Astrocyte (in vitro differentiated cells and primary cell): ENCODE measurements around the gene IFI30. TPM values are rescaled to one million over a fixed set of nuclear protein-coding genes. Genes with fewer than 3 reads are reported as not detected.

Experiments
- DNase-seq: peaks from one replicate; pipeline ENCODE4 v3.0.0-alpha.2; 2010; ENCODE audit warnings: low read depth
- FAIRE-seq: peaks from 2 replicates; lab custom pipeline; 2011; peaks lifted over from hg19 to GRCh38; lab: Jason Lieb, UNC
- H2AFZ ChIP-seq: 2 replicates; pipeline ENCODE4 v1.6.0; 2012; ENCODE audit warnings: low read depth, low read length, inconsistent platforms
- H3K27ac ChIP-seq: 2 replicates; pipeline ENCODE4 v1.5.1; 2011; ENCODE audit warnings: low read depth, low read length, inconsistent platforms
- H3K27me3 ChIP-seq: 2 replicates; pipeline ENCODE4 v1.6.0; 2011; ENCODE audit warnings: low read length, inconsistent platforms; ENCODE audit not compliant: insufficient read depth
- H3K36me3 ChIP-seq: 2 replicates; pipeline ENCODE4 v1.5.1; 2011; ENCODE audit warnings: low read length, inconsistent platforms; ENCODE audit not compliant: insufficient read depth
- H3K4me1 ChIP-seq: 2 replicates; pipeline ENCODE4 v1.5.1; 2011; ENCODE audit warnings: low read length, inconsistent platforms; ENCODE audit not compliant: insufficient read depth
- H3K4me2 ChIP-seq: 2 replicates; pipeline ENCODE4 v1.6.0; 2012; ENCODE audit warnings: low read length, inconsistent platforms
- H3K4me3 ChIP-seq: 2 replicates; pipeline ENCODE4 v1.5.1; 2011; ENCODE audit warnings: low read depth, mild to moderate bottlenecking, low read length, inconsistent platforms; ENCODE audit not compliant: insufficient read depth
- H3K79me2 ChIP-seq: 2 replicates; pipeline ENCODE4 v1.6.0; 2012; ENCODE audit warnings: mild to moderate bottlenecking, low read length, inconsistent platforms; ENCODE audit not compliant: insufficient read depth
- H3K9ac ChIP-seq: 2 replicates; pipeline ENCODE4 v1.6.0; 2012; ENCODE audit warnings: mild to moderate bottlenecking, low read length, inconsistent platforms
- H3K9me3 ChIP-seq: 2 replicates; pipeline ENCODE4 v1.5.1; 2012; ENCODE audit warnings: low read depth, mild to moderate bottlenecking, low read length, inconsistent platforms; ENCODE audit not compliant: insufficient read depth
- H4K20me1 ChIP-seq: 2 replicates; pipeline ENCODE4 v1.6.0; 2012; ENCODE audit warnings: low read length, inconsistent platforms; ENCODE audit not compliant: insufficient read depth
- H3K27ac Mint-ChIP-seq: one replicate; pipeline ENCODE4 v1.8.0; 2021; ENCODE audit warnings: mild to moderate bottlenecking, mixed read lengths; ENCODE audit not compliant: unreplicated experiment
- H3K27me3 Mint-ChIP-seq: one replicate; pipeline ENCODE4 v1.8.0; 2021; ENCODE audit warnings: low read depth, mixed read lengths; ENCODE audit not compliant: unreplicated experiment
- H3K36me3 Mint-ChIP-seq: one replicate; pipeline ENCODE4 v1.8.0; 2021; ENCODE audit warnings: low read depth, mixed read lengths; ENCODE audit not compliant: unreplicated experiment
- H3K4me1 Mint-ChIP-seq: one replicate; pipeline ENCODE4 v1.8.0; 2021; ENCODE audit warnings: low read depth, mixed read lengths; ENCODE audit not compliant: unreplicated experiment
- H3K4me3 Mint-ChIP-seq: one replicate; pipeline ENCODE4 v1.8.0; 2021; ENCODE audit warnings: mild to moderate bottlenecking, moderate library complexity, mixed read lengths; ENCODE audit not compliant: unreplicated experiment
- H3K9me3 Mint-ChIP-seq: one replicate; pipeline ENCODE4 v1.8.0; 2021; ENCODE audit warnings: mild to moderate bottlenecking, mixed read lengths; ENCODE audit not compliant: unreplicated experiment
- CTCF ChIP-seq: IDR thresholded peaks from 2 replicates; pipeline ENCODE4 v1.5.1; 2011; ENCODE audit warnings: low read depth, mild to moderate bottlenecking, inconsistent platforms, low read length, moderate library complexity; ENCODE audit not compliant: insufficient read depth
- EZH2 ChIP-seq: IDR thresholded peaks from 2 replicates; pipeline ENCODE4 v1.6.1; 2012; ENCODE audit warnings: mild to moderate bottlenecking, low read length, inconsistent platforms; ENCODE audit not compliant: insufficient read depth
- total RNA-seq: library from RNA; stranded (reverse); gene quantifications from 2 replicates; pipeline ENCODE4 v1.2.1, GENCODE V29; 2021

Gene IFI30
- total RNA-seq, 1 donor from 2014 or later = 2.3 TPM

DNA sequence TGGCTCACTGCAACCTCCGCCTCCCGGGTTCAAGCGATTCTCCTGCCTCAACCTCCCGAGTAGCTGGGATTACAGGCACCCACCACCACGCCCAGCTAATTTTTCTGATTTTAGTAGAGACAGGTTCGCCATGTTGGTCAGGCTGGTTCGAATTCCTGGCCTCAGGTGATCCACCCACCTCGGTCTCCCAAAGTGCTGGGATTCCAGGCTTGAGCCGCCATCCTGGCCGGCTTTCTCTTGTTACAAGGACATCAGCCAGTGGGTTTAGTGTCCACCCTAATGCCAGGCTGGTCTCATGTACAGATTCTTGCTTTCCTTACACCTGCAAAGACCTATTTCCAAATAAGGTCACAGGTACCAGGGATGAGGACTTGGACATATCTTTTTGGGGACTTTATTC is 13.8 kb upstream of the IFI30 start:
- Histone ChIP-seq H2AFZ (no peak overlapping the region), H3K9ac (no peak overlapping the region), H3K4me3 (no peak overlapping the region), H3K4me2 (no peak overlapping the region), H4K20me1 (peaks cover 26% of the 10 kb centered on the region), H3K27ac (no peak overlapping the region), H3K79me2 (peaks cover 14% of the 10 kb centered on the region), H3K36me3 (peaks cover 13% of the 10 kb centered on the region), H3K4me1 (peaks cover 16% of the 10 kb centered on the region), H3K27me3 (no peaks in the 10 kb centered on the region), H3K9me3 (no peaks in the 10 kb centered on the region)
- H3K4me3 Mint-ChIP-seq = no peak overlapping the region
- no peaks in the 10 kb centered on the region for H3K27me3 Mint-ChIP-seq
- peaks cover 1% of the 10 kb centered on the region for H3K9me3 Mint-ChIP-seq
- peaks cover 4% of the 10 kb centered on the region for H3K36me3 Mint-ChIP-seq
- no peak for TF ChIP-seq CTCF
- TF ChIP-seq EZH2 = no peak
- no peak overlapping the region for H3K27ac Mint-ChIP-seq
- H3K4me1 Mint-ChIP-seq = peaks cover 4% of the 10 kb centered on the region
- FAIRE-seq (no peak), DNase-seq (no peak)

DNA sequence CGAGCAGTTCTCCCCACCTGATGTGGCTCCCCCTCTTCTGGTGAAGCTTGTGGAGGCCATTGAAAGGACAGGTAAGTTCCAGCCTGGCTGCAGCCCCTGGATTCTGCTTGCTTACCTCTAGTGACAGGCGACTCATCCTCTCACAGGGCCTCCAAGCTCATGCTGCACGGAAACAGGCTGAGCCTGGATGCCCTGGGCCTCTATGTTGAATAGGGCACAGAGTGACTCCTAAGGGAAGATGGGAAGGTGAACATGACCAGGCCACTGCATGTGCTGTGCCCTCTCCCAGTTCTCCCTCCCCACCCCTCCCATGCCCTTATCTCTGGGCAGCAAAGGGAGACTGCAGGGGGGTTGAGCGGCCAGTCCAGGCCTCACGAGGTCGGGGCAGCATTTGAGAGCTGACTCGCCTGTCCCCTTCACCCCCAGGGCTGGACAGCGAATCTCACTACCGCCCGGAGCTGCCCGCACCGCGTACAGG is 13.1 kb upstream of the IFI30 start:
- Mint-ChIP-seq H3K9me3 (peaks cover 1% of the 10 kb centered on the region), H3K27me3 (no peaks in the 10 kb centered on the region), H3K4me1 (peaks cover 4% of the 10 kb centered on the region), H3K4me3 (no peak overlapping the region), H3K36me3 (peaks cover 4% of the 10 kb centered on the region), H3K27ac (no peak overlapping the region)
- TF ChIP-seq EZH2 (no peak), CTCF (no peak)
- peak overlapping the region; percentile 41 for H2AFZ ChIP-seq
- H3K79me2 ChIP-seq = peaks cover 9% of the 10 kb centered on the region
- FAIRE-seq = no peak
- peaks cover 21% of the 10 kb centered on the region for H4K20me1 ChIP-seq
- H3K36me3 ChIP-seq = peaks cover 15% of the 10 kb centered on the region
- peak overlapping the region; percentile 78 for H3K4me2 ChIP-seq
- no peaks in the 10 kb centered on the region for H3K27me3 ChIP-seq
- no peaks in the 10 kb centered on the region for H3K9me3 ChIP-seq
- no peak overlapping the region for H3K4me3 ChIP-seq
- H3K27ac ChIP-seq = no peak overlapping the region
- peaks cover 16% of the 10 kb centered on the region for H3K4me1 ChIP-seq
- DNase-seq = no peak
- peak overlapping the region; percentile 66 for H3K9ac ChIP-seq

GRCh38 chr19:18160971-18161635 is 12.5 kb upstream of the IFI30 start:
- Histone ChIP-seq H3K9ac (peak overlapping the region; percentile 66), H3K9me3 (no peaks in the 10 kb centered on the region), H3K4me1 (peaks cover 16% of the 10 kb centered on the region), H2AFZ (peak overlapping the region; percentile 41), H3K79me2 (peaks cover 8% of the 10 kb centered on the region), H3K36me3 (peaks cover 19% of the 10 kb centered on the region), H4K20me1 (peaks cover 21% of the 10 kb centered on the region), H3K27me3 (no peaks in the 10 kb centered on the region), H3K4me3 (peak overlapping the region; percentile 5), H3K4me2 (peak overlapping the region; percentile 78), H3K27ac (no peak overlapping the region)
- no peak for TF ChIP-seq EZH2
- no peak for TF ChIP-seq CTCF
- peaks cover 4% of the 10 kb centered on the region for H3K36me3 Mint-ChIP-seq
- H3K27ac Mint-ChIP-seq = no peak overlapping the region
- no peak overlapping the region for H3K4me3 Mint-ChIP-seq
- FAIRE-seq = no peak
- DNase-seq = no peak
- peaks cover 1% of the 10 kb centered on the region for H3K9me3 Mint-ChIP-seq
- no peaks in the 10 kb centered on the region for H3K27me3 Mint-ChIP-seq
- peaks cover 4% of the 10 kb centered on the region for H3K4me1 Mint-ChIP-seq
